GM18499 (cell line): Measurements from ENCODE around the gene N4BP2L2.
"Not testable (repeated sequence)": the region's sequence is repeated elsewhere in the genome, so short reads cannot be mapped to it uniquely, and the experiment has no call there.

ENCODE experiments used
- ATAC-seq: cut with Tn5 transposase; IDR thresholded peaks from one replicate; pipeline ENCODE4 v1.9.1; 2021; ENCODE audit warnings: moderate number of reproducible peaks; ENCODE audit not compliant: insufficient read depth, unreplicated experiment

Gene N4BP2L2

DNA sequence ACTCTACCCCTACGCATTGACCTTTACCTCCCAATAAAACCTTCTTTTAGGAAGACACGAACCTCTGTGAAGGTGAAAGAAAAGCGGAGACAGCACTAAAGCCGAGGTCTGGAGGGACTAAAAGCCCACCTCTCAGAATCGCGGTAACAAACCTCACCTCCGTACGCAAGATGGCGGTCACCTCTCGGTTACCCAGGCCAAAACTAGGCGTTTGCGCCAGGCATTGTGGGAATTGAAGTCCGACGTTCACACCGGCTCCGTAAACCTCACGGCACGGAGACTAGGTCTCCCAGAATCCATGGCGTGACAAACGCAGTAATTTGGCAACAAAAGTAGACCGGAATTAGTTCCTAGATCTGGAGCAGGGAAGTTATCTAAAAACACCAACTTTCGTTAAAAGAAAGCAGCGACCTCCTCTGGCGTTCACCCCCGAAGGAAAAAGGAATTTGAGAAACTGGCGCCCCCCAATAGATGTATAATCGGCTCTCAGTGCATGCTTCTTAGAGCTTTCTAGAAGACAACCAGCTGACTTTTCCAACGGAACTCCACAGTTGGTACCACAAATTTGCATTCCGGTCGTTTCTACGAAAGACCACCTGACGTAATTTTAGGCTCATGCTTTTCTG is at the start of gene N4BP2L2:
Gene N4BP2L2, minus strand, starts transcription at position 175 of the 626 bp plus-strand sequence. CDS start 1,768 bp downstream, outside the sequence.
- peak; percentile 91 for ATAC-seq

DNA sequence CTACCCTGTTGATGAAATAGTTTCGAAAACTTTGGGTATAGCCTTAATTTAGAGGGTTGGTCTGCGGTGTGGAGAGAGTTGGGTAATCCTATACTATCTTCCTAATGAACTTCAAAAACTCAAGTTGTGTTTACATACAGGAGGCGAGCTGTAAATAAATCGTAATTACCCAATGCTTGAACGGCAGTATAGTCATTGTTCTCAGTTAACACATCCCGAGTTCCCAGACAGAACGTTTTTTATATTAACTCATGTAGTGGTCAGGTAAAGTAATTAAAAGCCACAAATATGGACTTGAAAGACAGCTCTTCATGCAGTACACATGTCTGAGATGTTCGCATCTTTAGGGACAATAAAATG is 49.2 kb upstream of the N4BP2L2 start:
- no peak for ATAC-seq

DNA sequence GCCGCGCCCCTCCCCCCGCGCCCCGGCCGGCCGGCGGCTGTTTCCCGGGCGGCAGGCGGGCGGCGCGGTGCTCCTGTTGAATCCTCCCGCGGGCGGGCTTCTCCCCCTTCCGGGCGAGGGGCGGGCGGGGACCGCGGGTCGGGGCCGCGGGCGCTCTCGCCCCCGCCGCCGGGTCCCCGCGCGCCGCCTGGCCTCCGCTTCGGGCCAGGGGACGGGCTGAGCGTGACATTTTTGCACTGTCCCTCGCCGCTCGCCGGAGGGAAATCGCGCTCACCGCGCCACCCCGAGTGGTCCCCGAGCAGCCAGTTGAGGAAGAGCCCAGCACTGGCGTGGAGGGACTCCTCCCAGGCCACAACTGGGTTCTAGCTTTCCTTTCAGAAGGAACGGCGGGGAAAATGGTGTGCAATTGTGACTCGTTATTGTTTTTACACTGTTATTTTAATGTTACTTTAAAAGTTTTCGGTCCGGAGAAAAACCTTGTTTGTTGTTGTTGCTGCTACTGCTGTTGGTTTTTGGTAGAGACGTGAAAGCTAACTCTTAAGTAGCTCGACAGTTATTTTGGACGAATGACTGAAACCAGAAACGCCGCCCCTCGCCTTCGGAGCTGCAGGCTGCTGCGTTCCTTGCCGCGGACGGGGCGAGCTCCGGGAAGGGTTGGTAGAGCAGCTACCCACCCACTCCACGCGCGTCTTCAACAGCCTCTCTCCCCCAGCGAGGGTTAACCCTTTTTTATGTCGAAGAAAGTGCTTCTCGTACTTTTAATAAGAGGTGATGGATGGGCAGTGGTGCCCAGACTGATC is 48.6 kb upstream of the N4BP2L2 start:
- ATAC-seq, result no peak

GRCh38 chr13:32586080-32586900 is 47.7 kb upstream of the N4BP2L2 start, which contains the start of gene PDS5B:
PDS5B (plus strand) TSS chr13:32586452; CDS start chr13:32648773, 62,321 bp downstream.
- peak; percentile 59 for ATAC-seq

DNA sequence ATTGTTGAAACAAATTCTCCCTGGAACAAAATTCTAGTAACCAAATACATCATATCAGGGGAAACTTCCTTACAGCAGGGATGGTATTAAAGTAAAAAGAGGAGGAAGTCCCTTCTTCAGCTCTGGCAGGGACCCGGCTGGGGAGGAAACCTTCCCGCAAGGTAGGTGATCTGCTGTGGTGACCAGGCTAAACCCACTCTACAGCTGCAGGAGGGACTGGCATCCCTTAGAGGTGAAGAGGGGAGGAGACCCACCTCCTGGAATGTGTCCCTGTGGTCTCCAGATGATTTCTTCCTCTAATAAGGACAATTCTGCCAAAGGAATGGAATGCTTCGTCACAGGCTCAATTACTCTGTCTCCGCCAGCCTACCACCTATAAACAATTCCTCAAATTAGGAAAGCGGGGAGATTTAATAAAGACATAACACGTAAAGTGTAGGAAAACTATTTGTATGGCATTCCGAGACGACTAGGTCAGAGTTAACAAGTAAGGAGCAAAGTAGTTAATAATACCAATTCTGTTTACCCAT is 47.0 kb upstream of the N4BP2L2 start:
- ATAC-seq, result no peak

DNA sequence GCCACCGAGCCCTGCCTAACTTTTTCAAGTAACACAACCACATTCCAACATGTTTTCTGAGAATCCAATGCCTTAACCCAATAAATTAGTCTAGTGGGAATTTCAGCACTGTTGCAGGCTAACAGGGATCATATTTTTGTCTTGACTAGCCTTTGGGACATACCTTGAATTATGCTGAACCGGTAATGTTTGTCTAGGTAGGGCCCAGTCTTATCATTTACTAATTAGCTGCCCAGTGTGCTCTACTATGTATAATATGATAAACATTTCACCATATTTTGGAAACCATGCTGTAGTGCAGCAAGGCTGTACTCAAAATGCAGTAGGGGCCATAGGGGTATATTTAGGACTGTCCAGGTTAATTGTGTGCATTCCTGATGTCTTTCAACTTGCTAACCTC is 44.4 kb upstream of the N4BP2L2 start:
- ATAC-seq, result no peak

DNA sequence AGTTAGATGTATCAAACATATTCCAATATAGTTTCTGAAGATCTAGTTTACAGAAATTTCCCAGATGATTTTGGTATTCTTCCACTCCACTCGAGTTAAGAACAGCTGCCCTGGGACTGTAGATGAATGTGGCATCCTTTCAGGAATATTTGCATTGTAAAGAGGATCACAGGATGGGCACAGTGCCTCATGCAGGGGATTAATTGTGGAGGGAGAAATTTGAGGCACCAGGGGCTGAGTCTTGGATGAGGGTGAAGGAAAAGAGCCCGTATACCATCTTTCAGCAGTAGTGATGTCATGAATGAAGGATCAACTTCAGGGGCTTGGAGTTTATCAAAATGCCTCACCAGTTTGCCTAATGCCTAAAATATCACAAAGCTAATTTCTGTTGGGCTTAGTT is 43.7 kb upstream of the N4BP2L2 start:
- ATAC-seq, result no peak

DNA sequence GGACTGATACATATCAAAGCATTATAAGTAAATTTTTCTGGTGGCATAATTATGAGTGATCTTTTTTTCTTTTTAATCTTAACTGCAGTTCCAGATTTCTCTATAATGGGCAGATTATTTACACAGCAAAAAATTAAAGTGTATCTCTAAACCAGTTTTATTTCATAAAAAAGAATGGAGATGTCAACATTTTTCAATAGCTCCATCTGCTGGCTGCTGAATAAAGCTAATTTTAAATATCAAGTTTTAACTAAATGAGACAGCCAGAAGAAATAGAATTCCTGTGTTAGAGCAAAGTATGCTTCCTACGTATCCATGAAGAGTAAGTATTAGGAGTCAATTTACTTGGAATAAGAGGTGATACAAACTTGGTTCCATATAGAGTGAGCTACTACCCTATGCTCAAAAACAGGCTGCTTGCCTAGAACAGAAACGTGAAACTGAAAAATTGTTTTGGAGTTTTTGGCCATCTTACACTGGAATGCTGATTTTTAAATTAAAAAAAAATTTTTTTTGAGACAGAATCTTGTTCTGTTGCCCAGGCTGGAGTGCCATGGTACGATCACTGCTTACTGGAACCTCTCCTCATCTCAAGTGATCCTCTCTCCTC is 42.7 kb upstream of the N4BP2L2 start:
- no peak for ATAC-seq

DNA sequence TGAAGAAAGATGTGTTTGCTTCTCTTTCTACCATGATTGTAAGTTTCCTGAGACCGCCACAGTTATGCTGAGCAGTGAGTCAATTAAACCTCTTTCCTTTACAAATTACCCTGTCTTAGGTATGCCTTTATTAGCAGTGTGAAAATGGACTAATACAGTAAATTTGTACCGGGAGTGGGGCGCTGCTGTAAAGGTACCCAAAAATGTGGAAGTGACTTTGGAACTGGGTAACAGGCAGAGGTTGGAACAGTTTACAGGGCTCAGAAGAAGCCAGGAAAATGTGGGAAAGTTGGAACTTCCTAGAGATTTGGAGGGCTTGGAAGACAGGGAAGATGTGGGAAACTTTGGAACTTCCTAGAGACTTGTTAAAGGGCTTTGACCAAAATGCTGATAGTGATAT is 38.4 kb upstream of the N4BP2L2 start:
- ATAC-seq, result no peak

- ATAC-seq, result not testable (repeated sequence)
Measured at GRCh38 chr13:32575687-32576086, 37.1 kb upstream of the N4BP2L2 start.

- ATAC-seq, result not testable (repeated sequence)
Measured at GRCh38 chr13:32560842-32561241, 22.2 kb upstream of the N4BP2L2 start.

- ATAC-seq, result no peak
Measured at GRCh38 chr13:32555613-32556012, 17.0 kb upstream of the N4BP2L2 start.

DNA sequence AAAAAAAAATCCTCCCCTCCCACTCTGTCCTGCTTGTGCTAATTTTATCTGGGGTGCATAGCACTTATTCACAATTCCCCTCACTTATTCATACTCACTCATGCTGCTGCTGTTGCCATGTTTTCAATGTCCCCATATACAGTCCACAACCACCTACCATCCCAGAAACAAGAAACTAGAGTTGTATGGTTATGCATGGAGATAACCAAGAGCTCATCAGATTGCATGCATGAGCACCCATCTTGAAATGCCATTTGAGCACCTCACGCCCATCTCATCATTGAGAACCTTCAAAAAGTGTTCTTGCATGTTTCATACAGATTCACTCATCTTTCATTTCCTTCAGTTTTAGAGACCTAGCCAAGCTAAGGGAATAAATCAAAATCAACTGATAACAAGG is 15.1 kb upstream of the N4BP2L2 start:
- no peak for ATAC-seq

DNA sequence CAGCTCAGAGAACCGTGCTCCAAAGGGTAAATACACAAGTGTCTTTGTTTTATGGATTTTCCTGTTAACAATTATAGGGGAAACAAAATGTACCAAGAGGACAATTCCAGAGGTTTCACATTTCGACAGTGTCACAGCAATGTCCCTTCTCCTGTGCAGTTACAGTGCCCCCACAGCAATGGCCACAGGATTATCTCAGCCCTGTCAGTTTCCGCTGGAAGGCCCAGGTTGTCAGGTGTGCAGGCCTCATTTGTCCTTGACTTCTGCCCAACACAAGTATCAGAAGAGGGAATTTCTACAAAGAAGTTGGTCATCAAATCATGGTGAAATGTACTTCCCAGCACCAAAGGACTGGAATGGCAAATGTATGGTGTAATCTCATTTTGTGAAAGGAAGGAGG is 11.2 kb upstream of the N4BP2L2 start:
- ATAC-seq, result no peak

DNA sequence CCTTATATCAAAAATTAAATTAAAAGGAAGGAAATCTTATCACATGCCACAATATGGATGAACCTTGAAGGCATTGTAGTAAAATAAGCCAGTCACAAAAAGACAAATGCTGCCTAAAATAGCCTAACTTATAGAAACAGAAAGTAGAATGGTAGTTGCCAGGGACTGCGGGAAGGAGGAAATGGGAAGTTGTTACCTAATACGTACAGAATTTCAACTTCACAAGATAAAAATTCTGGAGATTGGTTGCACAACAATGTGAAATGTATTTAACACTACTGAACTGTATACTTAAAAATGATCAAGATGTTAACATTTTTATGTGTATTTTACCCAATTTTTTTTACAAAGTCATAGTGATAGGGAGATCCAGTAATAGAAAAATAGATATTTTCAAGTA is 10.2 kb upstream of the N4BP2L2 start:
- ATAC-seq, result no peak

DNA sequence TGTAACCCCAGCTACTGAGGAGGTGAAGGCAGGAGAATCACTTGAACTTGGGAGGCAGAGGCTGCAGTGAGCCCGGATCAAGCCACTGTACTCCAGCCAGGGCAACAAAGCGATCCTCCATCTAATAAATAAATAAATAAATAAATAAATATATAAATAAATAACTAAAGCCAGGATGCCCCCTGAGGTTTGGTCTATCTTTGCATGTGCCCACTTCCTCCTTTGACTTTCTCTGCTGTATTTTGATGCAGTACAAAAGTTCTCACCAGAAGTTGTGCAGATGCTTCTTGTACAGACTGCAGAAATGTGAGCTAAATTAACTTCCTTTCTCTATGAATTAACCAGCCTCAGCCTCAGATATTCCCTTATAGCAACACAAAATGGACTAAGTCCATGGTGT is 6.5 kb upstream of the N4BP2L2 start:
- no peak for ATAC-seq

DNA sequence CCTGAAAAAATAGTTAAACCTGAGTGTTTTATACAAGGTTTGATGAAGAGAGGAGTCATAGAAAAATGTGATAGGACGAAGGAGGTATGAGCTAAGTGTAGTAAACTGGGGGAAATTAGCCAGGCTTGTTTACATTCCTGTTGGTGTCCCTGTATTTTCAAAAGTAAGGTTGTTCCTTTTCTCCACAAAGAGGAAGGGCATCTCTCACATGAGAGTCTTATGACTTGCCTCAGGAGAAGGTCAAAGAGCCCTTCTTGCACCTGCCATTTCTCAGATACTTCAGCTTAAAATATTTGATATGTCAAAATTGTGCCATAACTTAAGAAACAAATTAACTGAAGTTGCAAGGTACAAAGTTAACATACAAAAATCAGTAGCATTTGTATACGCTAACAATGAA is 3.6 kb upstream of the N4BP2L2 start:
- no peak for ATAC-seq

DNA sequence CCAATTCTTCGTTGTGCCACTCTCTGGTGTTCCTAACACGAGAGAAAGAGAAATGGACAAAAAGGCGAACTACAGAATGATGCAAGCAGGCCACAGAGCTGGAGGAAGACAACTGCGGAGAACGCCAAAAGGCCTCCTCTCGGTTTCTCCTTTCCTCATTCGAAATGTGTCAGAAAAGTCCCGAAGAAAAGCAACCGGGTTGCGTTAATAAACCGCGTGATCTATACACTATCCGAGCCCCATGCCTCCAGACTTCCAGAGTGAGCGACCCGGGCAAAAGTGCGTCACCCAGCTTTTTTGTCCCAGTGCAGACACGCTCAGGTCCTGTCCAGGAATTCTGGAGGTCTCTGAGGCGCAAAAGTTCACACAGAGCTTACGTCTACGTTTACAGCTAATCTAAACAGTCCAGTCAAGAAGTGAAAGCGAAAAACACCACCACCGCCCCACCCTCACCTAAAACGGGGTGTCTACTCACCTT is 413 bp downstream of the N4BP2L2 start:
- ATAC-seq, result peak; percentile 33

GRCh38 chr13:32537580-32538142 is 934 bp downstream of the N4BP2L2 start:
- ATAC-seq, result no peak

- no peak for ATAC-seq
Measured at GRCh38 chr13:32535748-32536147, 2.8 kb downstream of the N4BP2L2 start.
